ENCODE results near the gene MS4A10. TPM values are rescaled to one million over a fixed set of nuclear protein-coding genes. Genes with fewer than 3 reads are reported as not detected.
A peak's percentile ranks its signal among the peaks of the same experiment; 100 is the strongest.

MS4A10 gene
- total and polyA plus RNA-seq, 2 of the 8 experiments (the other 6 are each of a cell fraction or from before 2014, with no cell fraction given): not detected

- TF ChIP-seq CTBP2 (IDR thresholded peaks at IDR 0.05; ENCODE audit: borderline replicate concordance, insufficient read depth, insufficient read length, low read length) (no peak), SIRT6 (IDR thresholded peaks at IDR 0.05; ENCODE audit: low read length) (no peak), JUND (IDR thresholded peaks at IDR 0.05; ENCODE audit: low read length) (0 out of 2 replicates have a peak, but pooled peaks have one; percentile 32), CBX8 (IDR thresholded peaks at IDR 0.05; ENCODE audit: borderline replicate concordance, low read depth, low read length) (no peak), KDM4A (IDR thresholded peaks at IDR 0.05; ENCODE audit: low read depth, low read length, severe bottlenecking) (peak; percentile 100), CEBPB (IDR thresholded peaks at IDR 0.05; ENCODE audit: low read depth, low read length) (no peak), RFX5 (IDR thresholded peaks at IDR 0.05; ENCODE audit: borderline replicate concordance, low read depth, low read length) (no peak), POLR2A (IDR thresholded peaks at IDR 0.05; ENCODE audit: control extremely low read depth in 1 of 2, low read depth in 2 of 2, low read length in 2 of 2) (peak in 1 of 2 experiments; percentile 67; a peak in 2 of 3 replicates), FOSL1 (IDR thresholded peaks at IDR 0.05; ENCODE audit: insufficient read depth, low read depth, low read length) (no peak), JUN (IDR thresholded peaks at IDR 0.05; ENCODE audit: low read depth, low read length) (no peak), BACH1 (IDR thresholded peaks at IDR 0.05; ENCODE audit: low read length) (0 out of 2 replicates have a peak, but pooled peaks have one; percentile 23), PHF8 (conservative IDR thresholded peaks at IDR 0.05; ENCODE audit: low read depth, low read length) (peak; percentile 85), ZNF274 (IDR thresholded peaks at IDR 0.05; ENCODE audit: borderline replicate concordance, extremely low read depth, low read length) (no peak), EGR1 (IDR thresholded peaks at IDR 0.05; ENCODE audit: borderline replicate concordance, low read depth, low read length) (no peak), SP1 (IDR thresholded peaks at IDR 0.05; ENCODE audit: low read depth, low read length) (peak; percentile 79), CHD2 (IDR thresholded peaks at IDR 0.05; ENCODE audit: low read length) (peak; percentile 61), ATF3 (IDR thresholded peaks at IDR 0.05; ENCODE audit: insufficient read depth, low read depth, low read length) (peak; percentile 98)
These were observed 56.9 kb downstream of the MS4A10 start, which contains the start of gene CCDC86 (continued) for GRCh38 chr11:60841797-60842667.

Measured in H1 (cell line).